SK-N-SH treated with all-trans-retinoic acid at 6 μM for 48 hours (cell line): ENCODE data around the gene MAST3.

Source experiments
- ATAC-seq: fragments of 200-7000 bp; cut with Tn5 transposase; 3 replicates; pipeline ENCODE4 v1.9.1; 2020; ENCODE audit warnings: mild to moderate bottlenecking, moderate library complexity
- ARNTL ChIP-seq: fragments of 450-650 bp; formaldehyde crosslinking; IDR thresholded peaks from 2 replicates; pipeline ENCODE4 v1.5.0; 2020; ENCODE audit warnings: low read depth, mild to moderate bottlenecking, moderate library complexity, borderline replicate concordance
- BACH2 ChIP-seq: fragments of 250-450 bp; sonication (Bioruptor Pico); IDR thresholded peaks from 2 replicates; pipeline ENCODE4 v1.9.0; 2021; ENCODE audit warnings: mild to moderate bottlenecking, borderline replicate concordance
- CREB5 ChIP-seq: fragments of 250-450 bp; sonication (Bioruptor Pico); IDR thresholded peaks from 2 replicates; pipeline ENCODE4 v1.5.1; 2020; ENCODE audit warnings: low read depth, mild to moderate bottlenecking, moderate library complexity
- CSDC2 ChIP-seq: fragments of 250-450 bp; sonication (Bioruptor Pico); IDR thresholded peaks from 2 replicates; pipeline ENCODE4 v1.5.0; 2020; ENCODE audit warnings: mild to moderate bottlenecking, moderate library complexity
- CSRNP3 ChIP-seq: fragments of 250-450 bp; sonication (Bioruptor Pico); IDR thresholded peaks from 2 replicates; pipeline ENCODE4 v1.5.1; 2021; ENCODE audit warnings: mild to moderate bottlenecking, moderate library complexity
- ESRRG ChIP-seq: fragments of 250-450 bp; sonication (Bioruptor Pico); IDR thresholded peaks from 2 replicates; pipeline ENCODE4 v1.6.1; 2021; ENCODE audit warnings: mild to moderate bottlenecking
- GLIS3 ChIP-seq: fragments of 250-450 bp; sonication (Bioruptor Pico); IDR thresholded peaks from 2 replicates; pipeline ENCODE4 v1.5.0; 2020; ENCODE audit warnings: mild to moderate bottlenecking, moderate library complexity
- ISL1 ChIP-seq: fragments of 250-450 bp; sonication (Bioruptor Pico); IDR thresholded peaks from 2 replicates; pipeline ENCODE4 v2.1.2; 2022; ENCODE audit warnings: mild to moderate bottlenecking, moderate library complexity
- OSR1 ChIP-seq: fragments of 250-450 bp; sonication (Bioruptor Pico); IDR thresholded peaks from 2 replicates; pipeline ENCODE4 v1.8.0; 2022; ENCODE audit warnings: moderate library complexity, mild to moderate bottlenecking, inconsistent platforms
- PPARA ChIP-seq: fragments of 250-450 bp; sonication (Bioruptor Pico); IDR thresholded peaks from 2 replicates; pipeline ENCODE4 v1.5.0; 2020; ENCODE audit warnings: mild to moderate bottlenecking, borderline replicate concordance
- RARB ChIP-seq: fragments of 250-450 bp; sonication (Bioruptor Pico); IDR thresholded peaks from 2 replicates; pipeline ENCODE4 v1.8.0; 2021; ENCODE audit warnings: mild to moderate bottlenecking, moderate library complexity
- SNAI2 ChIP-seq: fragments of 250-450 bp; sonication (Bioruptor Pico); IDR thresholded peaks from 2 replicates; pipeline ENCODE4 v1.5.0; 2020; ENCODE audit warnings: mild to moderate bottlenecking, moderate library complexity
- TCF4 ChIP-seq: fragments of 250-450 bp; sonication (Bioruptor Pico); IDR thresholded peaks from 2 replicates; pipeline ENCODE4 v1.8.0; 2021; ENCODE audit warnings: mild to moderate bottlenecking, moderate library complexity, borderline replicate concordance
- TOX ChIP-seq: fragments of 250-450 bp; sonication (Bioruptor Pico); IDR thresholded peaks from 2 replicates; pipeline ENCODE4 v1.8.0; 2021; ENCODE audit warnings: mild to moderate bottlenecking, moderate library complexity, borderline replicate concordance
- TSHZ2 ChIP-seq: fragments of 250-450 bp; sonication (Bioruptor Pico); IDR thresholded peaks from 2 replicates; pipeline ENCODE4 v1.5.0; 2020; ENCODE audit warnings: mild to moderate bottlenecking, moderate library complexity
- ZC3H10 ChIP-seq: fragments of 250-450 bp; sonication (Bioruptor Pico); IDR thresholded peaks from 2 replicates; pipeline ENCODE4 v1.5.1; 2021; ENCODE audit warnings: mild to moderate bottlenecking, moderate library complexity
- ZFP3 ChIP-seq: fragments of 250-450 bp; sonication (Bioruptor Pico); IDR thresholded peaks from 2 replicates; pipeline ENCODE4 v1.5.0; 2020; ENCODE audit warnings: mild to moderate bottlenecking, moderate library complexity
- ZFP30 ChIP-seq: fragments of 450-650 bp; formaldehyde crosslinking; IDR thresholded peaks from 2 replicates; pipeline ENCODE4 v1.5.0; 2022; ENCODE audit warnings: mild to moderate bottlenecking, moderate library complexity
- ZNF565 ChIP-seq: fragments of 450-650 bp; formaldehyde crosslinking; conservative IDR thresholded peaks from 2 replicates; pipeline ENCODE4 v1.5.0; 2020; ENCODE audit warnings: low read depth, mild to moderate bottlenecking, moderate library complexity
- ZNF70 ChIP-seq: fragments of 450-650 bp; formaldehyde crosslinking; IDR thresholded peaks from 2 replicates; pipeline ENCODE4 v1.5.0; 2020; ENCODE audit warnings: mild to moderate bottlenecking, moderate library complexity
- ZNF8 ChIP-seq: fragments of 450-650 bp; formaldehyde crosslinking; IDR thresholded peaks from 2 replicates; pipeline ENCODE4 v1.5.0; 2020; ENCODE audit warnings: mild to moderate bottlenecking, moderate library complexity
- TF ChIP-seq, protein P1 (sequence below): fragments of 250-450 bp; sonication (Bioruptor Pico); IDR thresholded peaks from 2 replicates; pipeline ENCODE4 v1.8.0; 2020; ENCODE audit warnings: mild to moderate bottlenecking, moderate library complexity, borderline replicate concordance
- TF ChIP-seq, protein P2 (sequence below): fragments of 250-450 bp; sonication (Bioruptor Pico); IDR thresholded peaks from 2 replicates; pipeline ENCODE4 v1.8.0; 2021; ENCODE audit warnings: low read depth, mild to moderate bottlenecking, moderate library complexity, borderline replicate concordance

Gene MAST3

GRCh38 chr19:18068395-18068794 lies 29.2 kb upstream of the MAST3 start:
- TF ChIP-seq ZFP3 (CRISPR knock-in tag) (peak; percentile 79), SNAI2 (CRISPR knock-in tag) (no peak), RARB (CRISPR knock-in tag) (no peak)
- no peak for ATAC-seq

DNA sequence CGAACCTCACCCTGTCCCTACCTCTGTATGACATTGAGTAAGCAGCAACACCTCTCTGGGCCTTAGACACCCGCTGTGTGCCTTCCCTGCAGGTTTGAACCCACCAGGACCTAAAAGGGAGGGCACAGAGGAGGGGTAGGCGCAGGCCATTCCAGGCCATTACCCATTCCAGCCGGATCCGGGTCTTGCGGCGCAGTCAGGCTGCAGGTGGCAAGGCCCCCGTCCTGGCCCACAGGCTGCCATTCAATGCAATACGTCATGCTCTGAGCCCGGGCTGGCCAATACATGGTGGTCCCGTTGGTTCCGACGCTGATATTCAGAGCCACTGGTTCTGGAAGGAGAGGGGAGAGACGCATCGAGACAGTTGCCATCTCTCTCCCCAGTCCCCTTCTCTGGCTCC lies 28.2 kb upstream of the MAST3 start:
- no peak for TF ChIP-seq OSR1 (CRISPR knock-in tag)
- no peak for TF ChIP-seq ZFP30 (CRISPR knock-in tag)
- no peak for TF ChIP-seq ZNF565
- no peak for TF ChIP-seq BACH2 (CRISPR knock-in tag)
- no peak for TF ChIP-seq CREB5 (CRISPR knock-in tag)
- no peak for TF ChIP-seq ZC3H10
- TF ChIP-seq, protein P1, sequence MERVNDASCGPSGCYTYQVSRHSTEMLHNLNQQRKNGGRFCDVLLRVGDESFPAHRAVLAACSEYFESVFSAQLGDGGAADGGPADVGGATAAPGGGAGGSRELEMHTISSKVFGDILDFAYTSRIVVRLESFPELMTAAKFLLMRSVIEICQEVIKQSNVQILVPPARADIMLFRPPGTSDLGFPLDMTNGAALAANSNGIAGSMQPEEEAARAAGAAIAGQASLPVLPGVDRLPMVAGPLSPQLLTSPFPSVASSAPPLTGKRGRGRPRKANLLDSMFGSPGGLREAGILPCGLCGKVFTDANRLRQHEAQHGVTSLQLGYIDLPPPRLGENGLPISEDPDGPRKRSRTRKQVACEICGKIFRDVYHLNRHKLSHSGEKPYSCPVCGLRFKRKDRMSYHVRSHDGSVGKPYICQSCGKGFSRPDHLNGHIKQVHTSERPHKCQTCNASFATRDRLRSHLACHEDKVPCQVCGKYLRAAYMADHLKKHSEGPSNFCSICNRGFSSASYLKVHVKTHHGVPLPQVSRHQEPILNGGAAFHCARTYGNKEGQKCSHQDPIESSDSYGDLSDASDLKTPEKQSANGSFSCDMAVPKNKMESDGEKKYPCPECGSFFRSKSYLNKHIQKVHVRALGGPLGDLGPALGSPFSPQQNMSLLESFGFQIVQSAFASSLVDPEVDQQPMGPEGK (CRISPR knock-in tag): no peak
- no peak for TF ChIP-seq CSDC2 (CRISPR knock-in tag)
- no peak for TF ChIP-seq ARNTL (CRISPR knock-in tag)
- TF ChIP-seq ZNF70 (CRISPR knock-in tag): no peak
- no peak for TF ChIP-seq TSHZ2
- no peak for TF ChIP-seq TCF4
- no peak for TF ChIP-seq ZNF8 (CRISPR knock-in tag)
- TF ChIP-seq CSRNP3 (CRISPR knock-in tag): no peak
- no peak for TF ChIP-seq ZFP3 (CRISPR knock-in tag)
- TF ChIP-seq ESRRG: no peak
- TF ChIP-seq TOX: no peak
- TF ChIP-seq RARB (CRISPR knock-in tag): no peak
- TF ChIP-seq, protein P2, sequence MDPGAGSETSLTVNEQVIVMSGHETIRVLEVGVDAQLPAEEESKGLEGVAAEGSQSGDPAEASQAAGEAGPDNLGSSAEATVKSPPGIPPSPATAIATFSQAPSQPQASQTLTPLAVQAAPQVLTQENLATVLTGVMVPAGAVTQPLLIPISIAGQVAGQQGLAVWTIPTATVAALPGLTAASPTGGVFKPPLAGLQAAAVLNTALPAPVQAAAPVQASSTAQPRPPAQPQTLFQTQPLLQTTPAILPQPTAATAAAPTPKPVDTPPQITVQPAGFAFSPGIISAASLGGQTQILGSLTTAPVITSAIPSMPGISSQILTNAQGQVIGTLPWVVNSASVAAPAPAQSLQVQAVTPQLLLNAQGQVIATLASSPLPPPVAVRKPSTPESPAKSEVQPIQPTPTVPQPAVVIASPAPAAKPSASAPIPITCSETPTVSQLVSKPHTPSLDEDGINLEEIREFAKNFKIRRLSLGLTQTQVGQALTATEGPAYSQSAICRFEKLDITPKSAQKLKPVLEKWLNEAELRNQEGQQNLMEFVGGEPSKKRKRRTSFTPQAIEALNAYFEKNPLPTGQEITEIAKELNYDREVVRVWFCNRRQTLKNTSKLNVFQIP (CRISPR knock-in tag): no peak
- no peak for ATAC-seq

DNA sequence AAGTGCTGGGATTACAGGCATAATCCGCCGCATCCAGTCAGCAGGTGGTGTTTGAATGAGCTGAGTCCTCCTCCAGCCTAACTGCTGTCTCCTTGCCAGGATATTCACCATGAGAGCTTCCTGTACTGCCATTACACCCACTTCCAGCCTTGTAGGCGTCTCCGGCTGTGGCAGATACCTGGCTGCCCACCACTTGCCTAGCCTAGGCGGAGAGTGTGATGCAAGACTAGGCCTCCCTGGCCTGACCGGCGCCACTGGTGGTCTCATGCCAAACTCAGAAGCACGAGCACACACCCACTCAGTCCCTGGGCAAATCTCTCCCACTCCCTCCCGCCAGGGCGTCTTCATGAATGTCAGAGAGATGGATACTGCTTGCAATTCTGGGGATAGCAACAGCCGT lies 27.4 kb upstream of the MAST3 start:
- no peak; the same call in 2 of the 3 replicates for ATAC-seq
- no peak for TF ChIP-seq TOX
- TF ChIP-seq, protein P1 (CRISPR knock-in tag): no peak
- no peak for TF ChIP-seq RARB (CRISPR knock-in tag)
- no peak for TF ChIP-seq CSDC2 (CRISPR knock-in tag)
- TF ChIP-seq ZC3H10: no peak
- TF ChIP-seq ISL1 (CRISPR knock-in tag): no peak
- no peak for TF ChIP-seq ZNF70 (CRISPR knock-in tag)
- no peak for TF ChIP-seq BACH2 (CRISPR knock-in tag)
- TF ChIP-seq PPARA: no peak
- TF ChIP-seq GLIS3 (CRISPR knock-in tag): no peak
- TF ChIP-seq ZNF8 (CRISPR knock-in tag): no peak
